Fibroblast of lung (primary cell): ENCODE data around the gene SEMA3D.

Experiments used
- EZH2 ChIP-seq: IDR thresholded peaks from 2 replicates; pipeline ENCODE4 v1.5.1; 2012; ENCODE audit warnings: low read length, control low read depth, mild to moderate bottlenecking; ENCODE audit errors: missing control alignments
- TF ChIP-seq, protein P1 (sequence below), 2 donors: IDR thresholded peaks in 1 of 2; conservative IDR thresholded peaks in 1 of 2; 1 replicate in 1 of 2; 2 replicates in 1 of 2; pipeline ENCODE4 v1.5.1; 2011 to 2012; ENCODE audit warnings: low read length in 2 of 2, control low read depth in 1 of 2, inconsistent platforms in 1 of 2, low read depth in 1 of 2, mild to moderate bottlenecking in 1 of 2

DNA sequence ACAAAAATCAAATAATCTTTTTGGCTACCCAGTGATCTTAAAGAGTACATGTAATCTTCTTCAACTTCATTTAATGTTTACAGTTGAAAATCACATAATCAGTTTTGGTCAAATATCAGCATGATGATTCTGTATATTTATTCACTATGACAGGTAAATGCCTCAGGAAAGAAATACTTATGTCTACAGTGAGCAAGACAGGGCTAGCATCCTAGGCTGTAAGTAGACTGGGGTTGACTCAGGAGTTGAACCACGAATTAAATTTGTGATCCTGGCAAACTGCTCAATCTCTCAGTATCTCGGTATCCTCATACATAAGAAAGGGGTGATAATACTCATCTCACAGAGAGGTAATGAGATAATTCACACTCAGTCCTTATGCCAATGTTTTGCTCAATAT lies 71.8 kb downstream of the SEMA3D start:
- no peak for TF ChIP-seq EZH2
- TF ChIP-seq, protein P1, sequence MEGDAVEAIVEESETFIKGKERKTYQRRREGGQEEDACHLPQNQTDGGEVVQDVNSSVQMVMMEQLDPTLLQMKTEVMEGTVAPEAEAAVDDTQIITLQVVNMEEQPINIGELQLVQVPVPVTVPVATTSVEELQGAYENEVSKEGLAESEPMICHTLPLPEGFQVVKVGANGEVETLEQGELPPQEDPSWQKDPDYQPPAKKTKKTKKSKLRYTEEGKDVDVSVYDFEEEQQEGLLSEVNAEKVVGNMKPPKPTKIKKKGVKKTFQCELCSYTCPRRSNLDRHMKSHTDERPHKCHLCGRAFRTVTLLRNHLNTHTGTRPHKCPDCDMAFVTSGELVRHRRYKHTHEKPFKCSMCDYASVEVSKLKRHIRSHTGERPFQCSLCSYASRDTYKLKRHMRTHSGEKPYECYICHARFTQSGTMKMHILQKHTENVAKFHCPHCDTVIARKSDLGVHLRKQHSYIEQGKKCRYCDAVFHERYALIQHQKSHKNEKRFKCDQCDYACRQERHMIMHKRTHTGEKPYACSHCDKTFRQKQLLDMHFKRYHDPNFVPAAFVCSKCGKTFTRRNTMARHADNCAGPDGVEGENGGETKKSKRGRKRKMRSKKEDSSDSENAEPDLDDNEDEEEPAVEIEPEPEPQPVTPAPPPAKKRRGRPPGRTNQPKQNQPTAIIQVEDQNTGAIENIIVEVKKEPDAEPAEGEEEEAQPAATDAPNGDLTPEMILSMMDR (conservative IDR thresholded peaks at IDR 0.05 in 1 of 2, IDR thresholded peaks at IDR 0.05 in 1 of 2; ENCODE audit: low read depth in 1 of 2, low read length in 2 of 2): no peak
